Astrocyte (in vitro differentiated cells and primary cell): ENCODE results near the gene GJB4. TPM values are rescaled to one million over a fixed set of nuclear protein-coding genes. Genes with fewer than 3 reads are reported as not detected.

Experiments
- DNase-seq: peaks from one replicate; pipeline ENCODE4 v3.0.0-alpha.2; 2010; ENCODE audit warnings: low read depth
- FAIRE-seq: peaks from 2 replicates; lab custom pipeline; 2011; peaks lifted over from hg19 to GRCh38; lab: Jason Lieb, UNC
- H2AFZ ChIP-seq: 2 replicates; pipeline ENCODE4 v1.6.0; 2012; ENCODE audit warnings: low read depth, low read length, inconsistent platforms
- H3K27ac ChIP-seq: 2 replicates; pipeline ENCODE4 v1.5.1; 2011; ENCODE audit warnings: low read depth, low read length, inconsistent platforms
- H3K27me3 ChIP-seq: 2 replicates; pipeline ENCODE4 v1.6.0; 2011; ENCODE audit warnings: low read length, inconsistent platforms; ENCODE audit not compliant: insufficient read depth
- H3K36me3 ChIP-seq: 2 replicates; pipeline ENCODE4 v1.5.1; 2011; ENCODE audit warnings: low read length, inconsistent platforms; ENCODE audit not compliant: insufficient read depth
- H3K4me1 ChIP-seq: 2 replicates; pipeline ENCODE4 v1.5.1; 2011; ENCODE audit warnings: low read length, inconsistent platforms; ENCODE audit not compliant: insufficient read depth
- H3K4me2 ChIP-seq: 2 replicates; pipeline ENCODE4 v1.6.0; 2012; ENCODE audit warnings: low read length, inconsistent platforms
- H3K4me3 ChIP-seq: 2 replicates; pipeline ENCODE4 v1.5.1; 2011; ENCODE audit warnings: low read depth, mild to moderate bottlenecking, low read length, inconsistent platforms; ENCODE audit not compliant: insufficient read depth
- H3K79me2 ChIP-seq: 2 replicates; pipeline ENCODE4 v1.6.0; 2012; ENCODE audit warnings: mild to moderate bottlenecking, low read length, inconsistent platforms; ENCODE audit not compliant: insufficient read depth
- H3K9ac ChIP-seq: 2 replicates; pipeline ENCODE4 v1.6.0; 2012; ENCODE audit warnings: mild to moderate bottlenecking, low read length, inconsistent platforms
- H3K9me3 ChIP-seq: 2 replicates; pipeline ENCODE4 v1.5.1; 2012; ENCODE audit warnings: low read depth, mild to moderate bottlenecking, low read length, inconsistent platforms; ENCODE audit not compliant: insufficient read depth
- H4K20me1 ChIP-seq: 2 replicates; pipeline ENCODE4 v1.6.0; 2012; ENCODE audit warnings: low read length, inconsistent platforms; ENCODE audit not compliant: insufficient read depth
- H3K27ac Mint-ChIP-seq: one replicate; pipeline ENCODE4 v1.8.0; 2021; ENCODE audit warnings: mild to moderate bottlenecking, mixed read lengths; ENCODE audit not compliant: unreplicated experiment
- H3K27me3 Mint-ChIP-seq: one replicate; pipeline ENCODE4 v1.8.0; 2021; ENCODE audit warnings: low read depth, mixed read lengths; ENCODE audit not compliant: unreplicated experiment
- H3K36me3 Mint-ChIP-seq: one replicate; pipeline ENCODE4 v1.8.0; 2021; ENCODE audit warnings: low read depth, mixed read lengths; ENCODE audit not compliant: unreplicated experiment
- H3K4me1 Mint-ChIP-seq: one replicate; pipeline ENCODE4 v1.8.0; 2021; ENCODE audit warnings: low read depth, mixed read lengths; ENCODE audit not compliant: unreplicated experiment
- H3K4me3 Mint-ChIP-seq: one replicate; pipeline ENCODE4 v1.8.0; 2021; ENCODE audit warnings: mild to moderate bottlenecking, moderate library complexity, mixed read lengths; ENCODE audit not compliant: unreplicated experiment
- H3K9me3 Mint-ChIP-seq: one replicate; pipeline ENCODE4 v1.8.0; 2021; ENCODE audit warnings: mild to moderate bottlenecking, mixed read lengths; ENCODE audit not compliant: unreplicated experiment
- EZH2 ChIP-seq: IDR thresholded peaks from 2 replicates; pipeline ENCODE4 v1.6.1; 2012; ENCODE audit warnings: mild to moderate bottlenecking, low read length, inconsistent platforms; ENCODE audit not compliant: insufficient read depth
- total RNA-seq: library from RNA; stranded (reverse); gene quantifications from 2 replicates; pipeline ENCODE4 v1.2.1, GENCODE V29; 2021
- TF ChIP-seq, protein P1 (sequence below): IDR thresholded peaks from 2 replicates; pipeline ENCODE4 v1.5.1; 2011; ENCODE audit warnings: low read depth, mild to moderate bottlenecking, inconsistent platforms, low read length, moderate library complexity; ENCODE audit not compliant: insufficient read depth

The GJB4 gene
- total RNA-seq, 1 donor from 2014 or later = not detected

DNA sequence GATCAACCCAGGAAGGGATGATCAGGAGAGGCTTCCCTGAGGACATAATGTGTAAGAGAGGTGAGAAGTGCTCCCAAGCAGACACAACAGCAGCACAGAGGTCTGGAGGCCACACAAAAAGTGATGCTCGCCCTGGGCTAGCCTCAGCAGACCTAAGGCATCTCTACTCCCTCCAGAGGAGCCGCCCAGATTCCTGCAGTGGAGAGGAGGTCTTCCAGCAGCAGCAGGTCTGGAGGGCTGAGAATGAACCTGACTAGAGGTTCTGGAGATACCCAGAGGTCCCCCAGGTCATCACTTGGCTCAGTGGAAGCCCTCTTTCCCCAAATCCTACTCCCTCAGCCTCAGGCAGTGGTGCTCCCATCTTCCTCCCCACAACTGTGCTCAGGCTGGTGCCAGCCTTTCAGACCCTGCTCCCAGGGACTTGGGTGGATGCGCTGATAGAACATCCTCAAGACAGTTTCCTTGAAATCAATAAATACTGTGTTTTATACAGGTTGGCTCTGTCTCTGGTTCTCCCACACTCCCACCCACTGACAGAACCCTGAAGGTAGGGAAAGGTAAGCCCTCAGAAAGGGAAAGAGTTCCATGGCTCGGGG, 26.4 kb downstream of the GJB4 start:
- H3K27me3 ChIP-seq = peaks cover 18% of the 10 kb centered on the region
- TF ChIP-seq, protein P1, sequence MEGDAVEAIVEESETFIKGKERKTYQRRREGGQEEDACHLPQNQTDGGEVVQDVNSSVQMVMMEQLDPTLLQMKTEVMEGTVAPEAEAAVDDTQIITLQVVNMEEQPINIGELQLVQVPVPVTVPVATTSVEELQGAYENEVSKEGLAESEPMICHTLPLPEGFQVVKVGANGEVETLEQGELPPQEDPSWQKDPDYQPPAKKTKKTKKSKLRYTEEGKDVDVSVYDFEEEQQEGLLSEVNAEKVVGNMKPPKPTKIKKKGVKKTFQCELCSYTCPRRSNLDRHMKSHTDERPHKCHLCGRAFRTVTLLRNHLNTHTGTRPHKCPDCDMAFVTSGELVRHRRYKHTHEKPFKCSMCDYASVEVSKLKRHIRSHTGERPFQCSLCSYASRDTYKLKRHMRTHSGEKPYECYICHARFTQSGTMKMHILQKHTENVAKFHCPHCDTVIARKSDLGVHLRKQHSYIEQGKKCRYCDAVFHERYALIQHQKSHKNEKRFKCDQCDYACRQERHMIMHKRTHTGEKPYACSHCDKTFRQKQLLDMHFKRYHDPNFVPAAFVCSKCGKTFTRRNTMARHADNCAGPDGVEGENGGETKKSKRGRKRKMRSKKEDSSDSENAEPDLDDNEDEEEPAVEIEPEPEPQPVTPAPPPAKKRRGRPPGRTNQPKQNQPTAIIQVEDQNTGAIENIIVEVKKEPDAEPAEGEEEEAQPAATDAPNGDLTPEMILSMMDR = no peak
- no peak for TF ChIP-seq EZH2
- no peaks in the 10 kb centered on the region for H3K9me3 ChIP-seq
- peaks cover 12% of the 10 kb centered on the region for H3K4me1 ChIP-seq
- H3K79me2 ChIP-seq = no peaks in the 10 kb centered on the region
- no peak overlapping the region for H3K27ac Mint-ChIP-seq
- H3K36me3 ChIP-seq = no peaks in the 10 kb centered on the region
- no peaks in the 10 kb centered on the region for H3K9me3 Mint-ChIP-seq
- no peak for DNase-seq
- H3K27ac ChIP-seq = no peak overlapping the region
- H3K4me3 ChIP-seq = no peak overlapping the region
- H3K4me1 Mint-ChIP-seq = peaks cover 10% of the 10 kb centered on the region
- no peak for FAIRE-seq
- H2AFZ ChIP-seq = no peak overlapping the region
- H3K36me3 Mint-ChIP-seq = no peaks in the 10 kb centered on the region
- H3K4me3 Mint-ChIP-seq = no peak overlapping the region
- H4K20me1 ChIP-seq = no peaks in the 10 kb centered on the region
- no peak overlapping the region for H3K9ac ChIP-seq
- no peak overlapping the region for H3K4me2 ChIP-seq
- peaks cover 62% of the 10 kb centered on the region for H3K27me3 Mint-ChIP-seq

DNA sequence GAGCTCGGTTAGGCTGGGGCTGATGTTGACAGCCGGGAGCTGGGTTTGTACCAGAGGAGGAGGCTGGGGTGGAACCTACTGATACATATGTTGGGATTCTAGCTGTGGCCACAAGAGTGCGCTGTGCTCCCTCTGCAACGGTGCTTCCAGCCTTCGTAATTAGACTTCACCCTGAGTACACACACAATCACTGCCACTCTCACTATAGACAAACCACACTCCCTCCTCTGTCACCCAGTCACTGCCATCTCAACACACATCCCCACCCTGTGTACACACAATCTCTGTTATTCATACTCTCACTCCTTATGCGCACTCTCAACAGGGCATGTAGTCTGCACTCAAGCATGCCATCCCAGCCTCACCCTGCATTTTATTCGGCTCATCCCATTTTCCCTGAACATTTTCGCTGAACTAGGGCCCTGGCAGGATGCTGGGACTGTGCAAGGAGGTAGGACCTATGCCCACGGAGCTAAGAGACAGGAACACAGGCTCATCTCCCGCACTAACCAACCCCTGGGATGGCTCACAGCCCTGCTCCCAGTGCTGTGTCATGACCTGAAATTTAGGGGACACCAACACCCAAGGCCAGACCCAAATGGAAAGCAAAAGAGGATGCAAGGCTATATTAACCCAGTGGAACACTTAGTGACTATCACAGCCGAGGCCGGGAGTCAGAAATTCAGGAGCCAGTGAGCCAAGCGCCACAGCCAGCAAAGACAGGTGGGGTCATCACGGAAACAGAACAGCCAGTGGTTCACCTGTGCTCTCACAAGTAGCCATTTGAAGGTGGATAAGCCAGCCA, 27.2 kb downstream of the GJB4 start:
- H2AFZ ChIP-seq = no peak overlapping the region
- Mint-ChIP-seq H3K4me3 (no peak overlapping the region), H3K27me3 (peaks cover 68% of the 10 kb centered on the region)

More for the DNA sequence above, 27.2 kb downstream of the GJB4 start:
- Mint-ChIP-seq H3K9me3 (peaks cover 3% of the 10 kb centered on the region), H3K27ac (no peak overlapping the region), H3K36me3 (no peaks in the 10 kb centered on the region), H3K4me1 (peaks cover 10% of the 10 kb centered on the region)
- Histone ChIP-seq H3K9ac (no peak overlapping the region), H3K27ac (no peak overlapping the region), H3K79me2 (no peaks in the 10 kb centered on the region), H3K4me1 (peaks cover 6% of the 10 kb centered on the region), H3K9me3 (no peaks in the 10 kb centered on the region), H3K4me2 (no peak overlapping the region), H3K4me3 (no peak overlapping the region), H4K20me1 (no peaks in the 10 kb centered on the region), H3K27me3 (peaks cover 15% of the 10 kb centered on the region), H3K36me3 (no peaks in the 10 kb centered on the region)
- FAIRE-seq (peak; percentile 81), DNase-seq (peak; percentile 36)
- TF ChIP-seq, protein P1 = peak; percentile 72
- no peak for TF ChIP-seq EZH2
